Activated CD8-positive, alpha-beta T cell treated with anti-CD3 and anti-CD28 coated beads for 36 hours (primary cell): ENCODE results near the gene KCNAB1. TPM values are rescaled to one million over a fixed set of nuclear protein-coding genes. Genes with fewer than 3 reads are reported as not detected.

Experiments used
- ATAC-seq: fragments of 200-7000 bp; cut with Tn5 transposase; one replicate; pipeline ENCODE4 v1.10.0; 2021; ENCODE audit warnings: mild to moderate bottlenecking, moderate library complexity
- CTCF ChIA-PET: fragments of 350-600 bp; sonication (Branson Sonifier 250); formaldehyde crosslinking; loops from one replicate; lab custom pipeline; 2021; ENCODE audit warnings: antibody characterized with exemption; lab: Charles Lee
- POLR2A ChIA-PET: fragments of 350-600 bp; sonication (Branson Sonifier 250); formaldehyde crosslinking; loops from one replicate; lab custom pipeline; 2021; ENCODE audit warnings: antibody characterized with exemption; lab: Charles Lee
- DNase-seq: peaks from one replicate; pipeline ENCODE4 v3.0.0-alpha.2; 2020
- H3K27ac Mint-ChIP-seq: one replicate; pipeline ENCODE4 v1.8.0; 2021; ENCODE audit warnings: mild to moderate bottlenecking, mixed read lengths
- H3K27me3 Mint-ChIP-seq: one replicate; pipeline ENCODE4 v1.8.0; 2021; ENCODE audit warnings: mixed read lengths
- H3K36me3 Mint-ChIP-seq: one replicate; pipeline ENCODE4 v1.8.0; 2021; ENCODE audit warnings: low read depth, mixed read lengths
- H3K4me1 Mint-ChIP-seq: one replicate; pipeline ENCODE4 v1.8.0; 2021; ENCODE audit warnings: low read depth, mixed read lengths
- H3K4me3 Mint-ChIP-seq: one replicate; pipeline ENCODE4 v1.8.0; 2021; ENCODE audit warnings: mild to moderate bottlenecking, moderate library complexity, mixed read lengths
- H3K9me3 Mint-ChIP-seq: one replicate; pipeline ENCODE4 v1.8.0; 2021; ENCODE audit warnings: mixed read lengths
- intact Hi-C: fragments of 100-400 bp; cut with micrococcal nuclease; formaldehyde crosslinking; loops from one replicate; pipeline ENCODE4 v1.10.0; 2022
- total RNA-seq, 2 experiments: library from RNA; stranded (reverse); gene quantifications; one replicate each; pipeline ENCODE4 v1.2.3, GENCODE V29; 2021
- TF ChIP-seq, protein P1 (sequence below): fragments of 200-600 bp; IDR thresholded peaks from one replicate; pipeline ENCODE4 v1.8.0; 2022; ENCODE audit warnings: antibody characterized with exemption, mild to moderate bottlenecking

Gene KCNAB1
- total RNA-seq, 2 experiments from 2014 or later, result not detected

DNA sequence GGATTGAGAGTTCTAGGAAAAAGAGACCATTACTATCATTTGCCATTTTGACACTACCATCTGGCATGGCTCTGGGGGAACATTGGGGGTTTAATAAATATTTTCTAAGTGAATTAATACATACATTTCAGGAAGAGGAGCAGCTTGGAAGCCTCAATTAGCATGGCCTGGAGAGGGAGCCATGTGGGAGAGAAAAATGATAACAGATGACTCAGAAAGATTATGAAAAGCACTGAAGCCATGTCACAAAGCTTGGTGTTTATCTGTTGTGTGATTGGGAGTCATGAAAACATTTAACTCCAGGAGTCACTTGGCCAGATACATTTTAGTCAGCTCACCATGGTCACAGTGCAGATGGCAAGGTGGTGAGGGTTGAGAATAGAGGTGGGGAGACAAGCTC is 313.5 kb downstream of the KCNAB1 start:
- DNase-seq (no peak), ATAC-seq (no peak)
- TF ChIP-seq, protein P1, sequence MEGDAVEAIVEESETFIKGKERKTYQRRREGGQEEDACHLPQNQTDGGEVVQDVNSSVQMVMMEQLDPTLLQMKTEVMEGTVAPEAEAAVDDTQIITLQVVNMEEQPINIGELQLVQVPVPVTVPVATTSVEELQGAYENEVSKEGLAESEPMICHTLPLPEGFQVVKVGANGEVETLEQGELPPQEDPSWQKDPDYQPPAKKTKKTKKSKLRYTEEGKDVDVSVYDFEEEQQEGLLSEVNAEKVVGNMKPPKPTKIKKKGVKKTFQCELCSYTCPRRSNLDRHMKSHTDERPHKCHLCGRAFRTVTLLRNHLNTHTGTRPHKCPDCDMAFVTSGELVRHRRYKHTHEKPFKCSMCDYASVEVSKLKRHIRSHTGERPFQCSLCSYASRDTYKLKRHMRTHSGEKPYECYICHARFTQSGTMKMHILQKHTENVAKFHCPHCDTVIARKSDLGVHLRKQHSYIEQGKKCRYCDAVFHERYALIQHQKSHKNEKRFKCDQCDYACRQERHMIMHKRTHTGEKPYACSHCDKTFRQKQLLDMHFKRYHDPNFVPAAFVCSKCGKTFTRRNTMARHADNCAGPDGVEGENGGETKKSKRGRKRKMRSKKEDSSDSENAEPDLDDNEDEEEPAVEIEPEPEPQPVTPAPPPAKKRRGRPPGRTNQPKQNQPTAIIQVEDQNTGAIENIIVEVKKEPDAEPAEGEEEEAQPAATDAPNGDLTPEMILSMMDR, result no peak
- H3K9me3 Mint-ChIP-seq, result no peaks in the 10 kb centered on the region
- H3K4me3 Mint-ChIP-seq, result no peak overlapping the region
- intact Hi-C loops, result no loop called here
- H3K36me3 Mint-ChIP-seq, result no peaks in the 10 kb centered on the region
- POLR2A ChIA-PET, result no interaction called here
- no peak overlapping the region for H3K27ac Mint-ChIP-seq
- peaks cover 10% of the 10 kb centered on the region for H3K27me3 Mint-ChIP-seq
- no peaks in the 10 kb centered on the region for H3K4me1 Mint-ChIP-seq
- CTCF ChIA-PET, result interaction anchor here (1.1 to 1.3 kb wide), 2 partner anchors 10 to 15 kb away, joined by 3 read pairs; no protein-coding TSS in a partner anchor

DNA sequence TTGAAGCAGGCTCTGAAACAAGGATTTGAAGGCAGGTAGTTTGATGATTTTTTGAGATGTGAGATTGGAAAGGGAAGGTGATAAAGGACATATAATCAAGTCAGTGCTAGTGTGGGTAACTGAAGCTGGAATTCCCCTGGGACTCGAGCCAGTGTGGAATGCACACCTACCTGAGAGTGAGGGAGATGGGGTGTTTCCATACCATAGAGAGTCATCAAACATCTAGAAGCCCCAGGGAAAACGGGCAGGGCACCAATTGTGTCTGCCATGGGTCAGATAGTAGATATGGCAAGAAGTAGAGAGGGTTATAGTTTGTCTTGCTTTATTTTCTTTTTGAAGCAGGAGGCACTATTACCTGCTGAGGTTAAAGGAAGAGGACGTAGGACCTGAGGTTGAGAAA is 314.5 kb downstream of the KCNAB1 start:
- H3K27me3 Mint-ChIP-seq, result peaks cover 11% of the 10 kb centered on the region
- no peak overlapping the region for H3K4me3 Mint-ChIP-seq
- H3K9me3 Mint-ChIP-seq, result no peaks in the 10 kb centered on the region
- no peak overlapping the region for H3K27ac Mint-ChIP-seq
- no peak for DNase-seq
- TF ChIP-seq, protein P1, result no peak
- CTCF ChIA-PET, result no interaction called here
- no peaks in the 10 kb centered on the region for H3K36me3 Mint-ChIP-seq
- H3K4me1 Mint-ChIP-seq, result no peaks in the 10 kb centered on the region
- no peak for ATAC-seq
- intact Hi-C loops, result no loop called here
- POLR2A ChIA-PET, result no interaction called here

DNA sequence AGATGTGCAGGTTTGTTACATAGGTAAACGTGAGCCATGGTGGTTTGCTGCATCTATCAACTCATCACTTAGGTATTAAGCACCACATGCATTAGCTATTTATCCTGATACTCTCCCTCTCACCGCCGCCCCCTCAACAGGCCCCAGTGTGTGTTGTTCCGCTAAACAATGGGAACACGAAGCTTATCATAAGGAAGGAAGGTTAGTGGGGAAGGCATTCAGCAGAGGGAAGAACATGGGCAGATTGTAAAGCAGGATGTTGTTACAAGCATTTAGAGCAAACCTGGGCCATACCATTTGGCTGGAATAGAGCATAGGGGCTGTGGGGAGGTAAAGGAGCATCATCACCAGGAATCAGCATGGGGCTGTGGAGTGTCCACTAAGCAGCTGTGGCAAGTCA is 322.7 kb downstream of the KCNAB1 start:
- Mint-ChIP-seq H3K9me3 (no peaks in the 10 kb centered on the region), H3K36me3 (no peaks in the 10 kb centered on the region), H3K4me3 (no peak overlapping the region), H3K4me1 (no peaks in the 10 kb centered on the region), H3K27ac (no peak overlapping the region), H3K27me3 (peaks cover 5% of the 10 kb centered on the region)
- CTCF ChIA-PET, result interaction anchor here (0.6 to 1.7 kb wide), 6 partner anchors 8 to 298 kb away, joined by 3 to 4 read pairs (median 3); no protein-coding TSS in a partner anchor
- ATAC-seq (no peak), DNase-seq (no peak)
- intact Hi-C loops, result no loop called here
- TF ChIP-seq, protein P1, result no peak
- POLR2A ChIA-PET, result no interaction called here

DNA sequence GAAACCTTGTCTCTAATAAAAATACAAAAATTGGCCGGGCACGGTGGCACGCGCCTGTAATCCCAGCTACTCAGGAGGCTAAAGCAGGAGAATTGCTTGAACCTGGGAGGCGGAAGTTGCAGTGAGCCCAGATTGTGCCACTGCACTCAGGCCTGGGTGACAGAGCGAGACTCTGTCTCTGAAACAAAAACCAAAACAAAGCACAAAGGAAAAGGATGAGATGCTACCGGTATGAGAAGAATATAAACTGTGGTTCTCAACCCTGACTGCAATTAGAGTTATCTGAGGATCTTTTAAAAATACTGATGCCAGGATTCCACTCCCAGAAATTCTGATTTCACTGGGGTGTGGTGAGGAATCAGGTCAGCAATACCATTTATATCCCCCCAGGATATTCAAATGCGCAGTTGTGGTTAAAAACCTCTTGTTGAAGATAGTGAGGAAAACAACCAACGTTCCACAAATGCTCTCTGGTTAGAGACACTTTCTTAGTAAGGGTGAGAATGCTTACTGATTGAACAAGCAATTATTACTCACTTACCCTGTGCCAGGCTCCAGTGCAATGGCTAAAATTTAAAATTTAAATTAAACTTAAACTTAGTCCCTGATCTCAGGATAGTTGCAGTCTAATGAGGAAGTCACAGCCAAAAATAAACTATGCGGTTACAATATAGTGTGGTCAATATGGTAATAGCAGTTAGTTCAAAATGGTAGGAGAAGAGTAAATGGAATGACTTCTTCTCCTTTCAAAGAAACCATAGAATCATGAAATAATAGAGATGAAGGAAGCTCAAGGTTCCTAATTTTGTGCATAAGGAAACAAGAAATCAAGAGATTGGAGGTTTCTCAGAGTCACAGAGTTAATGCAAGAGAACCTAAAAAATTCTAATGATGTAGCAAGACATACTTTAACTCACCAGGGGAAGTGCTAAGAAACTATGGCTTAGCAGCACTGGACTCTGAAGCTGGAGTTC is 325.0 kb downstream of the KCNAB1 start:
- Mint-ChIP-seq H3K36me3 (no peaks in the 10 kb centered on the region), H3K4me3 (no peak overlapping the region), H3K27me3 (peaks cover 3% of the 10 kb centered on the region), H3K9me3 (no peaks in the 10 kb centered on the region), H3K27ac (no peak overlapping the region), H3K4me1 (no peaks in the 10 kb centered on the region)
- ChIA-PET POLR2A (no interaction called here), CTCF (interaction anchor here (0.7 to 1.0 kb wide), 4 partner anchors 23 to 99 kb away, joined by 3 read pairs; no protein-coding TSS in a partner anchor)
- ATAC-seq (no peak), DNase-seq (no peak)
- intact Hi-C loops, result loop anchor here (5.0 kb wide), 1 partner anchor 62 kb away; no protein-coding TSS in a partner anchor
- TF ChIP-seq, protein P1, result no peak

DNA sequence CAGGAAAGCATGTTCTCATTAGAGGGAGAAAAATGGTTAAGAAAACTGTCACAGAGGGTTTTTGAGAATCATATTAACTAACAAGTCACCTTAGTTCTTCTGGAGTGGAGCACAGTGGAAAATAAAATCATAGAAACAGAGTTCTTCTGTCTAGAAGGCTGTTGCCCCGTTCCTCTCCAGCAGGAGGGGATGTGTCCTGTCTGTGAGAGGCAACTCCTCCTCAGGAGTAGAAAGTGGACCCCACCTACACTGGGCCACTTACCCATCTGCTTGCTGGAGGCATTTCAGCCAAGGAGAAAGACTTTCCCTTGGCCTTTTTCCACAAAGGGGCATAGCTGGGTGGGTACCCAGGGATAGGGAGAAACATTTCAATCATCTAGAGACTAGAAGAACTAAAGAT is 327.9 kb downstream of the KCNAB1 start:
- POLR2A ChIA-PET, result interaction anchor here (1.4 kb wide), 1 partner anchor 17 kb away, joined by 4 read pairs; no protein-coding TSS in a partner anchor
- peak; percentile 55 for DNase-seq
- intact Hi-C loops, result loop anchor here (5.0 kb wide), 1 partner anchor 59 kb away; no protein-coding TSS in a partner anchor

More for the DNA sequence above, 327.9 kb downstream of the KCNAB1 start:
- no peaks in the 10 kb centered on the region for H3K36me3 Mint-ChIP-seq
- no peak overlapping the region for H3K27ac Mint-ChIP-seq
- peak; percentile 74 for ATAC-seq
- H3K27me3 Mint-ChIP-seq, result peaks cover 3% of the 10 kb centered on the region
- H3K4me3 Mint-ChIP-seq, result no peak overlapping the region
- CTCF ChIA-PET, result interaction anchor here (1.3 to 3.1 kb wide), 4 partner anchors 11 to 296 kb away, joined by 3 to 51 read pairs (median 15); no protein-coding TSS in a partner anchor
- TF ChIP-seq, protein P1, result peak; percentile 49
- no peaks in the 10 kb centered on the region for H3K9me3 Mint-ChIP-seq
- no peaks in the 10 kb centered on the region for H3K4me1 Mint-ChIP-seq
